Measurements from ENCODE around the gene MAN2A1.

- no peak for TF ChIP-seq CTCF (IDR thresholded peaks at IDR 0.05)
- TF ChIP-seq POLR2A (IDR thresholded peaks at IDR 0.05): no peak
These were observed 11.5 kb downstream of the MAN2A1 start for GRCh38 chr5:109701252-109701651.
